Measurements from ENCODE around the gene TNNC2. TPM values are rescaled to one million over a fixed set of nuclear protein-coding genes. Genes with fewer than 3 reads are reported as not detected.

TNNC2 gene
- total RNA-seq, 2 experiments from 2014 or later = 1.2 to 1.5 TPM

GRCh38 chr20:45775411-45775810, 51.7 kb downstream of the TNNC2 start:
- H3K36me3 ChIP-seq (ENCODE audit: insufficient read depth, low read length) = no peaks in the 10 kb centered on the region
- H3K36me3 Mint-ChIP-seq (ENCODE audit: low read depth) = no peaks in the 10 kb centered on the region
- H3K27me3 Mint-ChIP-seq = peaks cover 26% of the 10 kb centered on the region
- no peak overlapping the region for H3K4me3 Mint-ChIP-seq
- H3K9me3 ChIP-seq (ENCODE audit: control insufficient read depth in 1 of 2, insufficient read depth in 1 of 2, low read length in 2 of 2) = no peaks in the 10 kb centered on the region
- no peak overlapping the region for H3K27ac ChIP-seq (ENCODE audit: low read depth in 1 of 2, low read length in 2 of 2)
- H3K4me3 ChIP-seq (ENCODE audit: low read length) = no peak overlapping the region
- peaks cover 5% of the 10 kb centered on the region for H3K4me1 Mint-ChIP-seq (ENCODE audit: low read depth)
- intact Hi-C loops (cut with DNase I, micrococcal nuclease) = no loop called here
- H3K9me3 Mint-ChIP-seq = no peaks in the 10 kb centered on the region
- DNase-seq (no peak), ATAC-seq (ENCODE audit: poor library complexity) (no peak)
- H3K4me1 ChIP-seq (ENCODE audit: insufficient read depth, low read length) = peaks cover 5% of the 10 kb centered on the region
- CTCF ChIA-PET = no interaction called here
- no peak overlapping the region for H3K27ac Mint-ChIP-seq
- TF ChIP-seq CTCF (IDR thresholded peaks at IDR 0.05) = no peak
- POLR2A ChIA-PET = no interaction called here
- peaks cover 8 to 12% of the 10 kb centered on the region in 2 experiments for H3K27me3 ChIP-seq (ENCODE audit: control insufficient read depth in 1 of 2, insufficient read depth in 2 of 2, low read length in 2 of 2)

GRCh38 chr20:45774945-45775344, 52.2 kb downstream of the TNNC2 start:
- H3K4me3 Mint-ChIP-seq = no peak overlapping the region
- no peaks in the 10 kb centered on the region for H3K36me3 Mint-ChIP-seq (ENCODE audit: low read depth)
- H3K27me3 ChIP-seq (ENCODE audit: control insufficient read depth in 1 of 2, insufficient read depth in 2 of 2, low read length in 2 of 2) = peaks cover 8 to 12% of the 10 kb centered on the region in 2 experiments
- no peak overlapping the region for H3K27ac ChIP-seq (ENCODE audit: low read depth in 1 of 2, low read length in 2 of 2)
- ATAC-seq (ENCODE audit: poor library complexity) (no peak), DNase-seq (no peak)
- CTCF ChIA-PET = interaction anchor here (1.1 kb wide), 1 partner anchor 24 kb away, joined by 3 read pairs; no protein-coding TSS in a partner anchor
- POLR2A ChIA-PET = no interaction called here
- H3K9me3 ChIP-seq (ENCODE audit: control insufficient read depth in 1 of 2, insufficient read depth in 1 of 2, low read length in 2 of 2) = no peaks in the 10 kb centered on the region
- H3K9me3 Mint-ChIP-seq = no peaks in the 10 kb centered on the region
- TF ChIP-seq CTCF (IDR thresholded peaks at IDR 0.05) = no peak
- peaks cover 26% of the 10 kb centered on the region for H3K27me3 Mint-ChIP-seq
- H3K4me3 ChIP-seq (ENCODE audit: low read length) = no peak overlapping the region
- peaks cover 5% of the 10 kb centered on the region for H3K4me1 ChIP-seq (ENCODE audit: insufficient read depth, low read length)
- no peaks in the 10 kb centered on the region for H3K36me3 ChIP-seq (ENCODE audit: insufficient read depth, low read length)
- peaks cover 5% of the 10 kb centered on the region for H3K4me1 Mint-ChIP-seq (ENCODE audit: low read depth)
- intact Hi-C loops (cut with DNase I, micrococcal nuclease) = loop anchor here (5.0 kb wide), 2 partner anchors 318 to 678 kb away; no protein-coding TSS in a partner anchor
- no peak overlapping the region for H3K27ac Mint-ChIP-seq

Other genes starting within 250 kb of the TNNC2 start
- gene WFDC8, start 248.0 kb downstream of the TNNC2 start, total RNA-seq = not detected
- not detected for gene WFDC10A, start 197.6 kb downstream of the TNNC2 start, total RNA-seq
- not detected for gene WFDC9, start 196.0 kb downstream of the TNNC2 start, total RNA-seq
- not detected for gene WFDC11, start 157.1 kb downstream of the TNNC2 start, total RNA-seq
- not detected for gene WFDC13, start 125.3 kb downstream of the TNNC2 start, total RNA-seq
- gene WFDC10B, start 122.3 kb downstream of the TNNC2 start, total RNA-seq = not detected
- gene SPINT4, start 105.0 kb downstream of the TNNC2 start, total RNA-seq = not detected
- not detected for gene WFDC3, start 35.4 kb downstream of the TNNC2 start, total RNA-seq
- gene DNTTIP1, start 35.4 kb downstream of the TNNC2 start, total RNA-seq = 10 to 100 TPM in 1 of 2 experiments, 1 to 10 TPM in 1; 9.3 to 10.4 TPM
- under 1 TPM; 0.52 to 0.64 TPM for gene UBE2C, start 14.7 kb downstream of the TNNC2 start, total RNA-seq
- gene SNX21, start 6.5 kb upstream of the TNNC2 start, total RNA-seq = under 1 TPM; 0.36 to 0.89 TPM
- 10 to 100 TPM; 19.1 to 19.9 TPM for gene ACOT8, start 30.1 kb upstream of the TNNC2 start, total RNA-seq
- gene ZSWIM3, start 30.3 kb upstream of the TNNC2 start, total RNA-seq = under 1 TPM; 0.36 to 0.44 TPM
- 10 to 100 TPM in 1 of 2 experiments, 1 to 10 TPM in 1; 9.3 to 10.7 TPM for gene ZSWIM1, start 53.9 kb upstream of the TNNC2 start, total RNA-seq
- 1 to 10 TPM in 1 of 2 experiments, under 1 TPM in 1; 0.49 to 1.3 TPM for gene SPATA25, start 60.3 kb upstream of the TNNC2 start, total RNA-seq
- gene NEURL2, start 63.9 kb upstream of the TNNC2 start, total RNA-seq = 1 to 10 TPM; 1.5 to 2.5 TPM
- gene CTSA, start 64.0 kb upstream of the TNNC2 start, total RNA-seq = 10 to 100 TPM; 40.3 to 42.6 TPM
- gene PLTP, start 84.8 kb upstream of the TNNC2 start, total RNA-seq = not detected
- 100 to 1,000 TPM; 100 TPM for gene PCIF1, start 107.4 kb upstream of the TNNC2 start, total RNA-seq
- 10 to 100 TPM; 67.3 to 74.6 TPM for gene ZNF335, start 144.9 kb upstream of the TNNC2 start, total RNA-seq
- 1 to 10 TPM; 1.6 to 2.2 TPM for gene MMP9, start 181.6 kb upstream of the TNNC2 start, total RNA-seq
- gene SLC12A5, start 201.9 kb upstream of the TNNC2 start, total RNA-seq = 1 to 10 TPM; 1.3 to 2.4 TPM

All from CD4-positive, alpha-beta T cell (primary cell).